ENCODE data around the gene SLC17A5. TPM values are rescaled to one million over a fixed set of nuclear protein-coding genes. Genes with fewer than 3 reads are reported as not detected.

SLC17A5 gene
- total and polyA plus RNA-seq, 9 of the 15 experiments (the other 6 are each of a cell fraction or from before 2014, with no cell fraction given) = 1.3 to 7.2 (median 3.4) TPM

DNA sequence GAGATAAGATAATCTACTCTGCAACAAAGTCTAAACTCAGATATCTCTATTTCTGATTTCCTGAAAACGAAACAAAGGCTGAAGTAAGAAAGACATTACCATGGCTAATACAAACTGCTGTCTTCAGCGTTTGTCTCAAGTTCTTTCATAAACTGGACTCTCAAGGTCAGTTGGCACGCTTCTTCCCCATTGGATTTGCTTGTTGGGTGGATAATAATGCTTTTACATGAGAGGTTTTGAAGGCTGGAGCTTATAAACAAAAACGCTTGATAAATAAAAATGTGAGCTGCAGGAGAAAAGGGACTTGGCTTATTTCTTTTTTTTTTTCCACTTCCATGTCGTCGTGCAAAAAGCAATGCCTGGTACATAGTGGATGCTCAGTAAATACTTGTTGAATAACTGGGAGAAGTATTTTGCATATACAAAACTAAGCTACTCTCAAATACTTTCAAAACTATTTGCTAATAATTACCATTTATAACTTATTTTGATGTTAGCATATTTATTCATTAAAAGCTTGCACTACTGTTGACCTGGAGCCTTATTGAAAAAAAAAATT, 67.3 kb downstream of the SLC17A5 start (continued):
- TF ChIP-seq UBTF (IDR thresholded peaks at IDR 0.05; ENCODE audit: borderline replicate concordance in 1 of 2, low read depth in 2 of 2, low read length in 2 of 2) (0 out of 4 replicates have a peak, but pooled peaks of 1 of the 2 experiments have one; percentile 25), ZNF444 (CRISPR knock-in tag; IDR thresholded peaks at IDR 0.05) (0 out of 2 replicates have a peak, but pooled peaks have one; percentile 3), STAT5A (IDR thresholded peaks at IDR 0.05; ENCODE audit: borderline replicate concordance, low read length) (no peak), ZNF3 (CRISPR knock-in tag; IDR thresholded peaks at IDR 0.05) (no peak), MNT (conservative IDR thresholded peaks at IDR 0.05) (0 out of 4 replicates have a peak, but pooled peaks of 1 of the 2 experiments have one; percentile 9), MTA1 (IDR thresholded peaks at IDR 0.05; ENCODE audit: borderline replicate concordance) (no peak), EZH2 (IDR thresholded peaks at IDR 0.05; ENCODE audit: borderline replicate concordance, low read depth, low read length) (no peak)
- TF ChIP-seq, protein P1, sequence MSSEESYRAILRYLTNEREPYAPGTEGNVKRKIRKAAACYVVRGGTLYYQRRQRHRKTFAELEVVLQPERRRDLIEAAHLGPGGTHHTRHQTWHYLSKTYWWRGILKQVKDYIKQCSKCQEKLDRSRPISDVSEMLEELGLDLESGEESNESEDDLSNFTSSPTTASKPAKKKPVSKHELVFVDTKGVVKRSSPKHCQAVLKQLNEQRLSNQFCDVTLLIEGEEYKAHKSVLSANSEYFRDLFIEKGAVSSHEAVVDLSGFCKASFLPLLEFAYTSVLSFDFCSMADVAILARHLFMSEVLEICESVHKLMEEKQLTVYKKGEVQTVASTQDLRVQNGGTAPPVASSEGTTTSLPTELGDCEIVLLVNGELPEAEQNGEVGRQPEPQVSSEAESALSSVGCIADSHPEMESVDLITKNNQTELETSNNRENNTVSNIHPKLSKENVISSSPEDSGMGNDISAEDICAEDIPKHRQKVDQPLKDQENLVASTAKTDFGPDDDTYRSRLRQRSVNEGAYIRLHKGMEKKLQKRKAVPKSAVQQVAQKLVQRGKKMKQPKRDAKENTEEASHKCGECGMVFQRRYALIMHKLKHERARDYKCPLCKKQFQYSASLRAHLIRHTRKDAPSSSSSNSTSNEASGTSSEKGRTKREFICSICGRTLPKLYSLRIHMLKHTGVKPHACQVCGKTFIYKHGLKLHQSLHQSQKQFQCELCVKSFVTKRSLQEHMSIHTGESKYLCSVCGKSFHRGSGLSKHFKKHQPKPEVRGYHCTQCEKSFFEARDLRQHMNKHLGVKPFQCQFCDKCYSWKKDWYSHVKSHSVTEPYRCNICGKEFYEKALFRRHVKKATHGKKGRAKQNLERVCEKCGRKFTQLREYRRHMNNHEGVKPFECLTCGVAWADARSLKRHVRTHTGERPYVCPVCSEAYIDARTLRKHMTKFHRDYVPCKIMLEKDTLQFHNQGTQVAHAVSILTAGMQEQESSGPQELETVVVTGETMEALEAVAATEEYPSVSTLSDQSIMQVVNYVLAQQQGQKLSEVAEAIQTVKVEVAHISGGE (CRISPR knock-in tag; IDR thresholded peaks at IDR 0.05) = peak in 1 of 3 experiments; percentile 40; a peak in 1 of 6 replicates
- TF ChIP-seq, protein P2, sequence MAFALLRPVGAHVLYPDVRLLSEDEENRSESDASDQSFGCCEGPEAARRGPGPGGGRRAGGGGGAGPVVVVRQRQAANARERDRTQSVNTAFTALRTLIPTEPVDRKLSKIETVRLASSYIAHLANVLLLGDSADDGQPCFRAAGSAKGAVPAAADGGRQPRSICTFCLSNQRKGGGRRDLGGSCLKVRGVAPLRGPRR (CRISPR knock-in tag; IDR thresholded peaks at IDR 0.05) = no peak

All from K562 (cell line).